Left ventricle myocardium inferior (tissue), 1 donor: ENCODE data around the gene SHISA4. TPM values are rescaled to one million over a fixed set of nuclear protein-coding genes. Genes with fewer than 3 reads are reported as not detected.

Experiments used
- DNase-seq: peaks from one replicate; pipeline ENCODE4 v3.0.0-alpha.2; 2020
- H3K27ac ChIP-seq: fragments of 200-600 bp; replicated peaks from 2 replicates; pipeline ENCODE4 v1.8.0; 2021
- H3K27me3 ChIP-seq: fragments of 200-600 bp; 2 replicates; pipeline ENCODE4 v1.8.0; 2021; ENCODE audit warnings: low read depth
- H3K36me3 ChIP-seq: fragments of 200-600 bp; 2 replicates; pipeline ENCODE4 v1.8.0; 2021
- H3K4me1 ChIP-seq: fragments of 200-600 bp; 2 replicates; pipeline ENCODE4 v1.8.0; 2021
- H3K4me3 ChIP-seq: fragments of 200-600 bp; 2 replicates; pipeline ENCODE4 v1.8.0; 2021; ENCODE audit warnings: mild to moderate bottlenecking, moderate library complexity
- H3K9me3 ChIP-seq: fragments of 200-600 bp; replicated peaks from 2 replicates; pipeline ENCODE4 v1.8.0; 2021
- CTCF ChIP-seq: fragments of 200-600 bp; IDR thresholded peaks from 2 replicates; pipeline ENCODE4 v1.8.0; 2021; ENCODE audit warnings: antibody characterized with exemption, mild to moderate bottlenecking, borderline replicate concordance
- intact Hi-C: fragments of 100-400 bp; cut with micrococcal nuclease; formaldehyde crosslinking; loops from one replicate; pipeline ENCODE4 v1.11.0; 2022
- total RNA-seq: library from RNA; stranded (reverse); fragmentation: NEBNext Ultra II Directional; extraction: Animal tissue kit (Norgen Biotek cat#: 25700); gene quantifications from one replicate; pipeline ENCODE4 v1.2.1, GENCODE V29; 2021
- donor health status: DM: no; HTN: yes; CAD: no; lungs with severe emphysema.

Gene SHISA4
- total RNA-seq, 1 donor from 2014 or later, result 191 TPM

GRCh38 chr1:201891451-201892045 is 2.9 kb downstream of the SHISA4 start:
- intact Hi-C loops, result no loop called here
- TF ChIP-seq CTCF, result no peak
- no peaks in the 10 kb centered on the region for H3K9me3 ChIP-seq
- peaks cover 10% of the 10 kb centered on the region for H3K36me3 ChIP-seq
- H3K4me1 ChIP-seq, result peaks cover 54% of the 10 kb centered on the region
- no peak overlapping the region for H3K27ac ChIP-seq
- no peaks in the 10 kb centered on the region for H3K27me3 ChIP-seq
- no peak overlapping the region for H3K4me3 ChIP-seq
- DNase-seq, result no peak

- Histone ChIP-seq H3K27me3 (no peaks in the 10 kb centered on the region), H3K9me3 (no peaks in the 10 kb centered on the region), H3K4me1 (peaks cover 54% of the 10 kb centered on the region), H3K36me3 (peaks cover 10% of the 10 kb centered on the region), H3K27ac (no peak overlapping the region), H3K4me3 (no peak overlapping the region)
- TF ChIP-seq CTCF, result no peak
- intact Hi-C loops, result no loop called here
- no peak for DNase-seq
Observed at GRCh38 chr1:201892211-201892610, 3.5 kb downstream of the SHISA4 start.

- H3K4me1 ChIP-seq, result peaks cover 51% of the 10 kb centered on the region
- H3K36me3 ChIP-seq, result peaks cover 10% of the 10 kb centered on the region
- H3K4me3 ChIP-seq, result no peak overlapping the region
- DNase-seq, result no peak
- no peaks in the 10 kb centered on the region for H3K9me3 ChIP-seq
- H3K27ac ChIP-seq, result peak overlapping the region; percentile 19
- intact Hi-C loops, result no loop called here
- H3K27me3 ChIP-seq, result no peaks in the 10 kb centered on the region
- TF ChIP-seq CTCF, result no peak
Observed at GRCh38 chr1:201893431-201893830, 4.7 kb downstream of the SHISA4 start.

- Histone ChIP-seq H3K9me3 (no peaks in the 10 kb centered on the region), H3K36me3 (peaks cover 10% of the 10 kb centered on the region), H3K4me3 (no peak overlapping the region), H3K27me3 (no peaks in the 10 kb centered on the region), H3K27ac (no peak overlapping the region), H3K4me1 (peaks cover 40% of the 10 kb centered on the region)
- no peak for DNase-seq
- intact Hi-C loops, result loop anchor here (5.0 kb wide), 1 partner anchor 78 kb away; no protein-coding TSS in a partner anchor
- no peak for TF ChIP-seq CTCF
Observed at GRCh38 chr1:201894343-201895119, 5.8 kb downstream of the SHISA4 start.

- intact Hi-C loops, result loop anchor here (5.0 kb wide), 1 partner anchor 77 kb away; no protein-coding TSS in a partner anchor
- H3K9me3 ChIP-seq, result no peaks in the 10 kb centered on the region
- no peak for TF ChIP-seq CTCF
- no peak for DNase-seq
- no peak overlapping the region for H3K4me3 ChIP-seq
- H3K36me3 ChIP-seq, result peaks cover 8% of the 10 kb centered on the region
- peaks cover 34% of the 10 kb centered on the region for H3K4me1 ChIP-seq
- no peak overlapping the region for H3K27ac ChIP-seq
- H3K27me3 ChIP-seq, result no peaks in the 10 kb centered on the region
Observed at GRCh38 chr1:201895120-201895665, 6.5 kb downstream of the SHISA4 start.
